NCI-H2171 treated with DMSO at 0.1 percent for 48 hours (cell line): ENCODE results near the gene RIC1.
"Not testable (repeated sequence)": the region's sequence is repeated elsewhere in the genome, so short reads cannot be mapped to it uniquely, and the experiment has no call there.

Source experiments
- DNase-seq: peaks from one replicate; lab custom pipeline; 2025; lab: John Stamatoyannopoulos, UW

The RIC1 gene

DNA sequence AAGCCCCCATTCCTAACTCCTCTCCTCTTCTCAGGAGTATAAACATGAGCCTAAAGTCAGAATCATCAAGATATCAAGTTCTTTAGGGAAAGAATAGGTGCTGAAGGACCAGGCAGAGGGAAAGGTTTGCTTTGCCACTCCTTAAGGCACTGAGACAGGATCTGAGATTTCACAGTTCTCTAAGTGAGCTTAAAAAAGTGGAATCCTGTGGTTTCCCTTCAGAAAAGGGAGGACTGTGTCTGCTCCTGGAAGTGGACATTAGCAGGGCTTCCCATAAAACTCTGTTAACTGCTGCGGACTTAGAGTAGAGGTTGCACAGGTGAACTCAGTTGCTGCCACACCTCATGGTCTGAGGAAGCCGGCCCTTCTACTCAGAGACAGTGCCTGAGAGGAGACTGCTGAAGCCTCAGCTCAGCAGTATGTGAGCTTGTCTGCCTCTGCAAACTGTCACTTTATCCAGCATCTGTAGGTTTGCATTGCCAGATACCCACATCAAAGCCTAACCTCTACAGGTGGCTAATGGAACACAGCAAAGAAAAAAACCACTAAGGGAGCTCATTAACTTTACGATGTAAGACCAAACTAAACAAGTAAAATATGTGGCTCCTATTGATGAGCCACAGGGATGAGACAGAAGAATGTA is 42.9 kb downstream of the RIC1 start:
- no peak for DNase-seq

DNA sequence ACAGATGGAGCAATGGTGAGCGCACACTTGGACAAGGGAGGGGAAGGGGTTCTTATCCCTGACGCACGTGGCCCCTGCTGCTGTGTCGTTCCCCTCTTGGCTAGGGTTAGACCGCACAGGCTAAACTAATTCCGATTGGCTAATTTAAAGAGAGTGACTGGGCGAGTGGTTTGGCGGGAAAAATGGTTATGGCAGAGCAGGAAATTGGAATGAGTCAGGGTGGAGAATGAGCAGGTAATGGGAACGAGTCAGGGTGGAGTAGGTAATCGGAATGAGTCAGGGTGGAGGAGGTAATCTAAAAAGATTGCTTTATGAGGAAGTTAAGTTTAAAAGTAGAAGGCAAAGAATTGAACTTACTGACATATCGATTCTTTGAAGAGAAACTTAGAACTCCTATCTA is 46.1 kb downstream of the RIC1 start:
- DNase-seq, result not testable (repeated sequence)

DNA sequence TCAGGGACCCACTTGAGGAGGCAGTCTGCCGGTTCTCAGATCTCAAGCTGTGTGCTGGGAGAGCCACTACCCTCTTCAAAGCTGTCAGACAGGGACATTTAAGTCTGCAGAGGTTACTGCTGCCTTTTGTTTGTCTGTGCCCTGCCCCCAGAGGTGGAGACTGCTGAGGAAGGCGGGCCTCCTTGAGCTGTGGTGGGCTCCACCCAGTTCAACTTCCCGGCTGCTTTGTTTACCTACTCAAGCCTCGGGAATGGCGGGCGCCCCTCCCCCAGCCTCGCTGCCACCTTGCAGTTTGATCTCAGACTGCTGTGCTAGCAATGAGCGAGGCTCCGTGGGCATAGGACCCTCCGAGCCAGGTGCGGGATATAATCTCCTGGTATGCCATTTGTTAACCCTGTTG is 54.7 kb downstream of the RIC1 start:
- not testable (repeated sequence) for DNase-seq

DNA sequence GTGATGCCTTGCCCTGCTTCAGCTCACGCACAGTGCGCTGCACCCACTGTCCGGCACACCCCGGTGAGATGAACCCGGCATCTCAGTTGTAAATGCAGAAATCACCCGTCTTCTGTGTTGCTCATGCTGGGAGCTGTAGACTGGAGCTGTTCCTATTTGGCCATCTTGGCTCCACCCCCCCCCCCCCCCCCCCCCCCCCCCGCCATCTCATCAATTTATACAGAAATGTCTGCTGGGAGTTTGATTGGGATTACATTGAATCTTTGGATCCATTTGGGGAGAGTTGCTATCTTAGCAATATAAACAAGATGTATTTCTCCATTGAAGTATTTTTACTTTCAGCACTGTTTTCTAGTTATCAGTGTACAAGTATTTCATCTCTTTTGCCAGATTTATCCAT is 55.2 kb downstream of the RIC1 start:
- no peak for DNase-seq

DNA sequence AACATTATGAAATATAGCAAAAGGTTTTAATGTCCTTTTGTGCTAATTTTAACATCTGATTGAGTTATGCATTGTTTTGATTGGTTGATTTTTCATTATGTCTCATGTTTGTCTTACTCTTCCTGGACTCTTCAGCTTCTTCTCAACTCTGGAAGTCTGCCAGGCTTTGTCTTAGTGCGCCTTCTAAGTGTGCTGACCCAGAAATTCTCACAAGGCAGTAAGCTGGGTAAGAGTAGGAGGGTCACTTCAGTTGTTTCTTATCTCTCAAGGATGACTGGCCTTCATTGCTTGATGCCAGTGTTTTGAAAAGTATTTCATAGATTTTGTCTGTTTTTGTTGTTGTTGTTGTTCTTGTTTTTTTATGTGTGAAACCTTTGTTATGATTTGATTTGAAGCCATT is 59.2 kb downstream of the RIC1 start:
- DNase-seq, result no peak

DNA sequence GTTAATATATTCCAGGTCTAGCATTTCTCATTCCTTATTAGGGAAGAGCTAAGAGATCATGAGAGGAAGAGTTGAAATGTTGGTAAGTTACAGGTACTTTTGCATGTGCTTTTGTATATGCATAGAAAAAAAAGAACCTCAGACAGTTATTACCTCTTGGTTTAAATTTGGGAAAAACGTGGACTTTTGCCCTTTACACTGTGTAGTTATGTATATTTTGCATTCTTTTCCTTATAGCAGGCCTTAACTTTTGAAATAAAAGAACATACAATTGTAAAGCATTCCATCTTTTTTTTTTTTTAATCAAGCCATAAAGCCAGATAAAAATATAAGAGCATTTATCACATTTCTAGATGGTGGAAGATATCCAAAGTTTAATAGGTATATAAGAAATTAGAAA is 61.4 kb downstream of the RIC1 start:
- no peak for DNase-seq

DNA sequence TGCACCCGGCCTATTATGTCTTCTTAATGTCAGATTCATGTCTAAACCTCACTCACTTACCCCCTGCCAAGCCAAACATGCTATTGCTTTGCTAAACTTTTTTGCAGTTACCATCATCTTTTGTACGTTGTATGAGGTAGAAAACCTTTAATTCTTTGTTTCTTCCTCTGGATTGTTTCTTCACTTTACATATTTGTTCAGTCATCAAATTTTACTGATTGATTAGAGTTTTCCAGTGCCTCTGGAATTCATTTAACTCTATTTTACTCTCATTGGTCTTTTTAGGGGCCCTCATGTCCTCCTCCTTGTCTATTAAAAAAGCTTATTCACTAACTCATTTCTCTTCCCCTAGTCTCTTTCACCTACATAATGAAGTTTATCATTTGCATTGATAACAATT is 67.0 kb downstream of the RIC1 start:
- DNase-seq, result no peak

DNA sequence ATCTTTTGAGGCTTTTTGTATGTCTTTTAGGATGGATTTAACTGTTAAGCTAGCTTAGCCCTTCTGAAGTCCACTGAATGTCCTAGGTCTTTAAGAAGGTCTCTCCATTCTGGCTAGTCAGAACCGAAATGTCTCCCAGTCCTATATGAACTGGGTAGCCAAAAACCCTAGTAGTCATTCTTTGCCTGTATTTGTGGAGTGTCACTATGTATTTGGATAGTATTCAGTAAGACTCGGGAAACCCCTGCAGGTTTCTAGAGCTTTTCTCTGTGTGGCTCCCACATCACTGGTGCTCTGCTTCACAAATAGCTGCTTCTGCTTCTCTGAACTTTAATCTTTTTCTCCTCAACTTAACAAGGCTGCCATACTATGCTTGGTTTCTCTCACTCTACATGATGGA is 68.0 kb downstream of the RIC1 start:
- no peak for DNase-seq

DNA sequence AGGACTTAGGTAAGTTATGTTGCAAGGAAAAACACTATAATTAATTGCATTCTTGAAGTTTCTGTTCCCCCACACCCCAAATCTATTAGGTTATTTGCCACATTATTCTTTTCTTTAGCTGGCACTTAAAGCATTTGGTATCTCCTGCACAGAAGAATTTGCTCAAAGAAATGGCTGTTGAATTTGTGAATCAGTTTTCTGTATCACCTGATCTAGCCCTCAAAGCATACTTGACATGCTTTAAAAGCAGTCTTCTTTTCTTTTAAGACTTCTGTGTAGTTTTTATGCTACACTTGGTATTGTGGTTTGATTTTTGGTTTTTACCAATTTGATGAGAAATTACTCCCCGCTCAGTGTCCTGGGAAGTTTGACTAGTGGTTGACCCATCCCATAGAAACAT is 69.1 kb downstream of the RIC1 start:
- DNase-seq, result no peak

DNA sequence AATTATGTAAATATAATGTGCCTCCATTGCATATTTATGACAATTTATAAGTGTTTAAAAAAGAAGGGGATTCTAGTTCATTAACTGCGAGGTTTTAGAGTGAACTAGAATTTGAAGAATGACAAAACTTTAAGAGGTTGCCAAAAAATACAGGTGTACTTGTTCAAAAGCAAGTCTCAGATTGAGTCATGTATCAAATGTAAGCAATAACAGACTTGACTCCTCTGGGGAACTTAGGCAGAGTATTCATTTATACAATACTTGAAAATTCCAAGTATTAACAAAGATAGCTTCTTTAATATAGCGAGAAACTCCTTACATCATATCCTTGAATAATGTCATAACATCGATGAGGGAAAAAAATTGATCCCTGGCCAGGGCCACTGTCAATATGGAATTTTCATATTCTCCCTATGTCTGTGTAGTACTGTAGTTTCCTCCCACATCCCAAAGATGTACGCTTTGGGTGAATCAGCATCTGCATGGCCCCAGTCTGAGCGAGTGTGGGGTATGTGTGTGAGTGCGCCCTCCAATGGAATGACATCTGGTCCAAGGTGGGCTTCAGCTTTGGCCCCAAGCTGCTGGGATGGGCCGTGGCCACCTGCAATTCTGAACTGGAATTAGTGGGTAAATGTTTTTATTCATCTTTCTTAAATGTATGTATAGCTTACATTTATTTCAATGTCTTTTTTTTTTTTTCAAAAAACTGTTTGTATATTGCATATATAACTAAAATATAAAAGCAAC is 70.1 kb downstream of the RIC1 start:
- no peak for DNase-seq

DNA sequence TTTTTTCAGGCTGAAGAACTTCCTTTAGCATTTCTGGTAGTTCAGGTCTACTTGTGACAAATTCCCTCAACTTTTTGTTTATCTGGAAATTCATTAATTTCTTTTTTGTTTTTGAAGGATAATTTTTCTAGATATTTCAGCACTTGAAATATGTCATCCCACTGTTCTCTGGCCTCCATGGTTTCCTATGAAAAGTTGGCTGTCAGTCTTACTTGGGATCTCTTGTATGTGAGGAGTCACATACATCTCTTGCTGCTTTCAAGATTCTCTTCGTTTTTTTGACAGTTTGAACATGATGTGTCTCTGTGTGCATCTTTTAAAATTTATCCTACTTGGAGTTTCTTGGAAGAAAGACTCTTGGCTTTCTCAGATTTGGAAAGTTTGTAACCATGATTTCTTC is 79.5 kb downstream of the RIC1 start:
- DNase-seq, result no peak

DNA sequence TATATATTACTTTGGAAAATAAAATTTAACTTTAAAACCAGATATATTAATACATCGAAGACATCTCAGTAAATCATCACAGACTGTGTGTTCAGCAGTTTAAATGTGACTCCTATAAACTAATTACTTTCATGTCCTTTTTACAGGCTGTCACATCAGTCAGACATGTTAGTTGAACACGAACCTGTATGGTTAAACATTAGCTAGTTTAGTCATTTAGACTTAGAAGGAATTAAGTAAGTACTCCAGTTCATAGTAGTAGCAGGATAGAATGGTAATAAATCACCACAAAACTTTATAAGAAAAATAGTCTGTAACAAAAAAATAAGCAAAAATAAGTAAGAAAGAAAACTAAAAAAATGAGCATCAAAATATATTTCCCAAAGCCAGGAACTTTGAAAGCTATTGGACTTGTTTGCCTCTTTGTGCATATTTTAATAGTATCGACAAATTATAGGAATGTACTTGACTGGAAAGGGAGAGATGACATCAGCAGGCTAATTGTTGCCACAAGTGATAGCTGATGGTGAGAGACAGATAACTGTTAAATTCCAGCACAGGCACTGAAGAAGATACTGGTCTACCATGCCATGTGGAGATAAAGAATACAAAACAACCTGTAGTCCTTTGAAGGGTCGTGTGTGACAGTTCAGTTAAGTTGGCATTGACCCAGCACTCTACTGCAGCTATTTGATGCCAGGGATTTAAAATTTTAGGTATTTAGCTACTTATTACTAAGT is 83.9 kb downstream of the RIC1 start:
- DNase-seq, result no peak

DNA sequence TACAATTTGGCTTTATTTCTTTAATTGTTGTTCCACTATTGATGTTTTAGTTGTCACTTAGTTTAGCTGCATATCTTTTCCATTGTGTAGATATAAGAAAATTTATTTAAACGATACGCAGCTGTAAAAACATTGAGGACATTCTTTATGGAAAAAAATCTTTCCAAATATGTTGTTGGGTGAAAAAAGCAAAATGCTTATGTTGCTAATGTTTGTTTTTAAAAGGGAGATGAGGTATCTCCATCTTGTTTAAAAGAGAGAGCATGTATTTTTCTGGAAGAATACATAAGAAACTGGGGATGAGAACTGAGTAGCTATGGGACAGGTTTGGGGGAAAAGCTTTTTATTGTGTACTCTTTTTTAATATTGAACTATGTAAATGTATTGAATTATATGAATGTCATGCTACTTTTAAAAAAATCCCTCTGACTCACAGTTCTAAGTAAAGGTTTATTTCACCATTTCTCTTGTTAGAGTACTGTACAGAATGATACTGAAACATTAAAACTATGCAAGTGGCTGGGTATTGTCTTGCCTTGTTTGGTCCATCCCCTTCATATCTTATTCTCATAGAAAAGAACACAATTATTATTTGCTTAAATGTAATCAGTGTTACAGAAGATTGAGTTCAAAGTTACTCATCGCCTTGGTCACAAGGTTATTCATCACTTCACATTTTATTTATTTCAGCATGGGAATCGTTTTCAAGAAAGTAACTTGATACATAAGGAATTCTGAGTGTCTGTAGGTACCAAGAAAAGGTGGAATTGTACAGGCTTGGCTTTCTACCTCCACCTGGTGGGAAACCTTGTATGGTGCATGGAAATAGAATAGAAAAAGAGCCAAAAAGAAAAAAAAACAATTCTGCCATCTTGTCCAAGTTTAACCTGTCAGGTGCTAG is 85.8 kb downstream of the RIC1 start:
- DNase-seq, result peak; percentile 67

DNA sequence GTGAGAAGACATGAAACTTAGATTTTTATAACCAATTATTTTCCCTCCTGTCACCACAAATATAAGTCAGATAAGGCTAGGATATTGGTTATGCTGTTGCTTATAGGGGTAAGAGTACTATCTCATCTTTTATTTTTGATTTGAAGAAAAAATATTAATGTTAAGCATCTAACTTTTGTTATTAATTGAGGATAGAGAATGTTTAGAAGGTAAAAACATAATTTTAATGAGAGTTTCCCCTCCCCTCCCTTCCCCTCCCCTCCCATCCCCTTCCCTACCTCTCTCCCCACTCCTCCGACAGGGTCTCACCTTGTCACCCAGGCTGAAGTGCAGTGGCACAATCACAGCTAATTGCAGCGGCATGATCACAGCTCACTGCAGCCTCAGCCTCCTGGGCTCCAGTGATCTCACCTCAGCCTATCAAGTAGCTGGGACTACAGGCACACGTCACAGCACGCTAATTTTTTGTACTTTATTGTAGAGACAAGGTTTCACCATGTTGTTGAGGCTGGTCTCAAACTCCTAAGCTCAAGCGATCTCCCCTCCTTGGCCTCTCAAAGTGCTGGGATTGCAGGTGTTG is 86.7 kb downstream of the RIC1 start:
- DNase-seq, result no peak

DNA sequence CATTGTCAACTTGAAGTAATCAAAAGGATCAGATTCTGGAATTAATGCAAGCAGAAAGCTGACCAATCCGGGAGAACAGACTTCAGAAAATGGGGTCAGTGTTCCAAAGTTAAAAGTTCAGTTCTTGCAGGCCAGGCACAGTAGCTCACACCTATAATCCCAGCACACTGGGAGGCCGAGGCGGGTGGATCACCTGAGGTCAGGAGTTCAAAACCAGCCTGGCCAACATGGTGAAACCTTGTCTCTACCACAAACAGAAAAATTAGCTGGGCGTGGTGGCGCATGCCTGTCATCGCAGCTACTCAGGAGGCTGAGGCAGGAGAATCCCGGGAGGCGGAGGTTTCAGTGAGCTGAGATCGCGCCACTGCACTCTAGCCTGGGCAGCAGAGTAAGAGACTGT is 88.5 kb downstream of the RIC1 start:
- DNase-seq, result not testable (repeated sequence)

DNA sequence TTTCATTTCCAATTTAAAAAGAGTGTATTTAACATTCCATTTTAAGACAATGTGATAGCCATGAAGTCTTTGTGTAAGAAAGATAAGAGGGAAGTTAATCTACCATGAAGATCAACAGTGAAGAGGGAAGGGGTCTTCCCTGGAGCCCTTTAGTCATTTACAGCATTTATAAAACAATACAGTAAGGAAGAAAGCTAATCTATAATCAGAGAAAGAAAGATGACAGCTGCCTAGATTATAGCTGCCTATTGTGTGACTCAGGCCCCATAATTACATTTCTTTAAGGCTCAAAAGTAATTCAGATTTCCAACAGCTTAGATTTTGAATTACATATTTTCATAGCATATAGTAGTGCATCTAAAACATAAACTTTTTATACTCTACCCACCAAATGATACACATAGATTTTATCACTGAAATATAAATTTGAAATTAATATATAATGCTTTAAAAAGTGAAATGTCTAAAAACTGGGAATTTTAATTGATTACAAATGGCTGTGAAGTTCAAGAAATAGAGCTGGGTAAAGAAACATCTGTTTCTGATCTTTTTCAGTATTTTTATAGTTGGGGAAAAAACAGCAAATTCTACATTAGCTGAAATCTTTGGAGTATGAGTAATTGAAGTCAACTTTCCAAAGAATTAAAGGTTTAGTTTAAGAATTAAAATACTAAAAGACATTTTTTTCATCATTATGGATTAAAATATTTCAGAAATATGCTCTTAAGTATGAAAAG is 89.6 kb downstream of the RIC1 start:
- no peak for DNase-seq

DNA sequence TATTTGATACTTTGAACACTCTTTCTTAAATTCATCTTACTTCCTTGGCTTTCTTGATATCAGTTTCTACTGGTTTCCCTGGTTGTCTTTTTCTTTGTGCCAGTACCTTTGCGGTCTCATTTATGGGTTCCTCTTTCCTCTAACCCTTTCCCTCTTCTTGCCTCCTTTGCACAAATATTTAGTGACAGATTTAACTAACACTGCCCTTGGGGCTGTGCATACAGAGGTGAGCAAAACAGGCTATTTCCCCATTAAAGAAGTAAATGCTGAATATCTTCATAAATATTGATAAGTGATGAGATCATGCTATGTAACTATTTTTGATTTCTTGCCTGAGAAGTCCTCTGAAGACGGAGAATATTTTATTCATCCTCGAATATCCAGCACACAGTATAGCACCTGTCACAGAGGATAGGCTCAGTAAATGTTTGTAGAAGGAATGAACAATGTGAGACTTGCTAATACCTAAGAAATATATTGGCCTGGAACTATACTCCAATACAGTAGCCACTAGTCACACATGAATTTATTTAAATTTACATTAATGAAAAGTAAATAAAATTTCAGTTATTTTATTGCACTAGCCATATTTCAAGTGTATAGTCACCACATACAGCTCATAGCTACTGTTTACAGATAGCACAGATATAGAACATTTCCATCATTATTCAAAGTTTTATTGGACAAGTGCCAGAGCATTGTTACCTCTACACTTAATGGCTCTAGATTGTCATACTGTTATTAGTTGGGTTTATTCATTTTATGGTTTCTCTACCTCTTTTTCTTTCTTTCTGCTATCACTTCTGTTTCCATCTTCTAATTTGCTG is 90.4 kb downstream of the RIC1 start:
- no peak for DNase-seq

DNA sequence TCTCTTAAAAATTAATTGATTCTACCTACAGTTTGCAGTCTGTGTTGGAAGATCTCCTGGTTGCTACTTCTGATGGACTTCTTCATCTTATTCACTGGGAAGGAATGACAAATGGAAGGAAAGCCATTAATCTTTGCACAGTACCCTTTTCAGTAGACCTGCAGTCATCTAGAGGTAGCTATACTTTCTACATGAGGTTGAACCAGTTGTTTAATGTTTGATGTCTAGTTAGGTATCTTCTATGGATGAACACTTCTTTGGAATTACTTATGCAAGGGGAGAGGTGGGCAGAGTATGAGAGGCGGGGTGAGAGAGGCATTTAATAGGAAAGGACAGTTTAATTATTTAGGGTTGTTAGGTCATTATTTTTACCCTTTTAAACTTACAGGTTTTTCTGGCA is 91.2 kb downstream of the RIC1 start:
- DNase-seq, result no peak

DNA sequence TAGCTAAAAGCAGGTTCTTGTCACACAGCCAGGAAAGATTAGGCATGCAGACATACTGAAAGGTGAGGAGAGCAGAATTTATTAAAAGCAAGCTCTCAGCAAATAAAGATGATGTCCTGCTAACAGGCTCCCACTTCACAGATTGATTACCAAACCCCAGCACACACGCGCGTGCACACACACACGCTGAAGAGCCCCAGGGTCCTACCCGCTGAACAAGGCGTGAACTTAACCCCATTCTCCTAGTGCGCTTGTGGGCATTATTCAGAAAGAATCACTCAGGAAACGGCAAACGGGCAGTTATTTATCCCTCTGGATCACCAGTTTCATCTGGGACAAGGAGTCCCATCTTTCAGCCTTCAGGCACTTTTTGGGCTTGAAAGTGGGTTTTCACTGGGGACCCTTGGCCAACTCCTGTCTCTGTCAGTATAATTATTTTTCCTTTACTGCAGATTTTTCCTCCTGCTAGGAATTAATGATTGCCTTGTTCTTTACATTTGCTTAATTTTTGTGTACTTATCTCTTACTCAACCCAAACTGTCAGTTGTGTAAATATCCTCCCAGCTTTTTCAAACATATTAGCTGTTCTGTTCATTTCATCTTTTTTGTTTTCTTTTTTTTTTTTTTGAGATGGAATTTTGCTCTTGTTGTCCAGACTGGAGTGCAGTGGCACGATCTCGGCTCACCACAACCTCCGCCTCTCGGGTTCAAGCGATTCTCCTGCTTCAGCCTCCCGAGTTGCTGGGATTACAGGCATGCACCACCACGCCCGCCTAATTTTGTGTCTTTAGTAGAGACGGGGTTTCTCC is 92.6 kb downstream of the RIC1 start:
- DNase-seq, result no peak
